OCI-LY7 (cell line): ENCODE results near the gene SCGB3A1. TPM values are rescaled to one million over a fixed set of nuclear protein-coding genes. Genes with fewer than 3 reads are reported as not detected.

ENCODE experiments used
- BruUV-seq: library from RNA; stranded (reverse); fragments of 400-500 nt; replicated peaks from 2 replicates; lab custom pipeline; 2021; lab: Mats Ljungman, UMichigan
- CTCF ChIA-PET: fragments of 300-600 bp; sonication (Branson Sonifier 250); formaldehyde crosslinking; loops from one replicate; lab custom pipeline; 2022; ENCODE audit warnings: antibody characterized with exemption; ENCODE audit not compliant: unreplicated experiment; lab: Charles Lee
- POLR2A ChIA-PET: fragments of 300-600 bp; sonication (Branson Sonifier 250); formaldehyde crosslinking; loops from one replicate; lab custom pipeline; 2022; ENCODE audit warnings: antibody characterized with exemption; lab: Charles Lee
- DNase-seq: peaks from one replicate; pipeline ENCODE4 v3.0.0-alpha.2; 2015; ENCODE audit warnings: low spot score
- H2AFZ ChIP-seq: fragments of 200-600 bp; sonication (generic), shearing (Covaris generic); 2 replicates; pipeline ENCODE4 v1.6.1; 2014; ENCODE audit warnings: mild to moderate bottlenecking, antibody characterized with exemption, low read length, moderate library complexity
- H3K27ac ChIP-seq: fragments of 200-600 bp; sonication (generic); 2 replicates; pipeline ENCODE4 v1.5.1; 2014; ENCODE audit warnings: mixed run types, low read depth, mild to moderate bottlenecking, moderate library complexity, low read length, inconsistent platforms; ENCODE audit not compliant: poor library complexity, severe bottlenecking
- H3K36me3 ChIP-seq: fragments of 200-600 bp; sonication (generic); 2 replicates; pipeline ENCODE4 v1.6.1; 2014; ENCODE audit warnings: mild to moderate bottlenecking, antibody characterized with exemption, low read length, moderate library complexity, mixed read lengths; ENCODE audit not compliant: insufficient read depth
- H3K4me1 ChIP-seq: fragments of 200-600 bp; sonication (generic); 2 replicates; pipeline ENCODE4 v1.5.1; 2014; ENCODE audit warnings: mild to moderate bottlenecking, low read length; ENCODE audit not compliant: insufficient read depth, poor library complexity, severe bottlenecking
- H3K4me2 ChIP-seq: fragments of 200-600 bp; sonication (generic); 2 replicates; pipeline ENCODE4 v1.6.1; 2014; ENCODE audit warnings: mild to moderate bottlenecking, low read length
- H3K4me3 ChIP-seq: fragments of 200-600 bp; sonication (generic); 2 replicates; pipeline ENCODE4 v1.5.1; 2014; ENCODE audit warnings: mild to moderate bottlenecking, low read depth, low read length; ENCODE audit not compliant: poor library complexity, severe bottlenecking
- H3K79me2 ChIP-seq: fragments of 200-600 bp; sonication (generic); 2 replicates; pipeline ENCODE4 v1.6.1; 2016; ENCODE audit warnings: low read depth, mild to moderate bottlenecking, low read length, moderate library complexity, mixed read lengths; ENCODE audit not compliant: insufficient read depth
- H3K9me2 ChIP-seq: fragments of 200-600 bp; sonication (generic); 2 replicates; pipeline ENCODE4 v1.6.1; 2016; ENCODE audit warnings: mild to moderate bottlenecking, low read length, mixed read lengths; ENCODE audit not compliant: insufficient read depth
- H3K9me3 ChIP-seq: fragments of 200-600 bp; sonication (generic); 2 replicates; pipeline ENCODE4 v1.6.1; 2014; ENCODE audit warnings: mild to moderate bottlenecking, mixed run types, low read length, mixed read lengths
- H4K20me1 ChIP-seq: fragments of 200-600 bp; sonication (generic); 2 replicates; pipeline ENCODE4 v1.6.1; 2014; ENCODE audit warnings: mild to moderate bottlenecking, antibody characterized with exemption, low read length, moderate library complexity, mixed read lengths; ENCODE audit not compliant: insufficient read depth
- CTCF ChIP-seq: fragments of 200-600 bp; sonication (generic); conservative IDR thresholded peaks from 2 replicates; pipeline ENCODE4 v1.5.1; 2014; ENCODE audit warnings: mild to moderate bottlenecking, antibody characterized with exemption, low read length, moderate library complexity, mixed read lengths
- EZH2phosphoT487 ChIP-seq: fragments of 200-600 bp; sonication (generic); IDR thresholded peaks from 2 replicates; pipeline ENCODE4 v1.6.1; 2018; ENCODE audit warnings: low read depth, borderline replicate concordance, mild to moderate bottlenecking, mixed run types, antibody characterized with exemption, low read length, moderate library complexity, mixed read lengths
- intact Hi-C: fragments of 100-400 bp; cut with micrococcal nuclease; formaldehyde crosslinking; loops from one replicate; pipeline ENCODE4 v1.10.0; 2022; ENCODE audit not compliant: unreplicated experiment
- total RNA-seq, 2 experiments: library from RNA; depleted of rRNA in 1 of 2; stranded (reverse); fragments of >200 nt in 1 of 2; shearing (Covaris generic) in 1 of 2; gene quantifications; 2 replicates each; pipeline ENCODE4 v1.2.3, GENCODE V29; 2014 to 2022

Gene SCGB3A1
- total RNA-seq, 2 experiments from 2014 or later, result not detected

GRCh38 chr5:180631549-180632383 lies 40.5 kb upstream of the SCGB3A1 start:
- Histone ChIP-seq H3K27ac (no peak overlapping the region), H3K9me2 (no peaks in the 10 kb centered on the region), H2AFZ (no peak overlapping the region), H3K9me3 (no peaks in the 10 kb centered on the region), H4K20me1 (no peaks in the 10 kb centered on the region), H3K36me3 (no peaks in the 10 kb centered on the region), H3K4me3 (no peak overlapping the region), H3K79me2 (no peaks in the 10 kb centered on the region), H3K4me1 (no peaks in the 10 kb centered on the region), H3K4me2 (no peak overlapping the region)
- CTCF ChIA-PET, result no interaction called here
- intact Hi-C loops, result no loop called here
- no peak for DNase-seq
- POLR2A ChIA-PET, result no interaction called here
- no TSS peak for BruUV-seq
- no peak for TF ChIP-seq EZH2phosphoT487
- no peak for TF ChIP-seq CTCF

GRCh38 chr5:180630426-180630825 lies 39.1 kb upstream of the SCGB3A1 start:
- Histone ChIP-seq H3K36me3 (no peaks in the 10 kb centered on the region), H2AFZ (no peak overlapping the region), H3K4me3 (no peak overlapping the region), H3K4me1 (no peaks in the 10 kb centered on the region), H3K79me2 (no peaks in the 10 kb centered on the region), H3K27ac (no peak overlapping the region), H3K4me2 (no peak overlapping the region), H3K9me2 (no peaks in the 10 kb centered on the region), H3K9me3 (no peaks in the 10 kb centered on the region), H4K20me1 (no peaks in the 10 kb centered on the region)
- ChIA-PET POLR2A (no interaction called here), CTCF (no interaction called here)
- BruUV-seq, result no TSS peak
- no peak for DNase-seq
- intact Hi-C loops, result no loop called here
- TF ChIP-seq CTCF (no peak), EZH2phosphoT487 (no peak)

- Histone ChIP-seq H3K9me3 (no peaks in the 10 kb centered on the region), H3K79me2 (no peaks in the 10 kb centered on the region), H3K4me2 (no peak overlapping the region), H4K20me1 (no peaks in the 10 kb centered on the region), H3K9me2 (no peaks in the 10 kb centered on the region), H2AFZ (no peak overlapping the region), H3K27ac (no peak overlapping the region), H3K36me3 (no peaks in the 10 kb centered on the region), H3K4me3 (no peak overlapping the region), H3K4me1 (no peaks in the 10 kb centered on the region)
- POLR2A ChIA-PET, result no interaction called here
- intact Hi-C loops, result no loop called here
- TF ChIP-seq CTCF (no peak), EZH2phosphoT487 (no peak)
- DNase-seq, result no peak
- BruUV-seq, result no TSS peak
- CTCF ChIA-PET, result no interaction called here
Measured at GRCh38 chr5:180629831-180630382, 38.6 kb upstream of the SCGB3A1 start.
